ENCODE measurements around the gene PERCC1.

Gene PERCC1

DNA sequence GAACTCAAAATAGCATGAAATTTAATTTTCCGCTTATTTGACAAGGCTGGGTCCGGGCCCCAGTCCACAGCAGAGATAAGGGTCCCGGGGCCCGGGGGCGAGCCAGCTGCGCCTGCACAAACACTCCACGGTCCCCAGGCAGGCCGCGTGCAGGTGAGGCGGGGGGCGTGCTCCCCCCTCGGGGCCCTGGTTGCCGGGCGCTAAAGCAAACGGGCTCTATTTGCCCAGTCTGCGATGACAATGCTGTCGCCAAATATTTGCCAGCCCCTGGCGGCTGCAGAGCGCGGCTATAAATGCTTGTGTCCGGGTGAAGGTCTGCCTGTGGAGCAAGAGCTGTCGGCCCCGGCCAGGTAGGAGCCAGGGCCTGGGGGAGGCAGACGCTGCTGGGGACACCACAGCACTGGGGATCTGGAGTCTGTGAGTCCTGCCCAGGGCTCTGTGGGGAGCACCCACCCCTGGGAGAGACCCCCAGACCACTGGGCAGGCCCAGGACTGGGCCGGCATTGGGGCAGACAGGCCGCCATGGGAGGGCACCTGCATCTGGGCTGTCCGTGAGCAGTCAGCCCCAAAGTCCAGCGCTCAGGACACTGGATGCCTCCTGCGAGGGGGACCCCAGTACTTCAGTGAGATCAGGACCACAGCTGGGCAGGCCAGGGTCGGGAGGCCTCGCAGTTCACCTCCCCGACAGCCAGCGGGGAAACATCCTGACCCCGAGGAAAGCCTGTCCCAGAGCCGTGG, at the start of gene PERCC1:
TSS of gene PERCC1 (plus strand) at position 320 of the 738 bp plus-strand sequence. CDS start 1,516 bp downstream, outside the sequence.
- no peaks in the 10 kb centered on the region for H3K4me1 ChIP-seq (ENCODE audit: control insufficient read depth, insufficient read depth, low read length, unreplicated experiment)
- no peak within 1 kb of the TSS for H2AFZ ChIP-seq (ENCODE audit: low read length, unreplicated experiment)
- no peaks in the 10 kb centered on the region for H3K79me2 ChIP-seq (ENCODE audit: control insufficient read depth, insufficient read depth, low read length, unreplicated experiment)
- no peak within 1 kb of the TSS for H3K4me3 ChIP-seq (ENCODE audit: low read depth, low read length)
- H3K27ac ChIP-seq (ENCODE audit: low read depth, low read length): no peak within 1 kb of the TSS
- H3K27me3 ChIP-seq (ENCODE audit: insufficient read depth, low read length): no peaks in the 10 kb centered on the region
- no peaks in the 10 kb centered on the region for H3K36me3 ChIP-seq (ENCODE audit: insufficient read depth, low read length)

DNA sequence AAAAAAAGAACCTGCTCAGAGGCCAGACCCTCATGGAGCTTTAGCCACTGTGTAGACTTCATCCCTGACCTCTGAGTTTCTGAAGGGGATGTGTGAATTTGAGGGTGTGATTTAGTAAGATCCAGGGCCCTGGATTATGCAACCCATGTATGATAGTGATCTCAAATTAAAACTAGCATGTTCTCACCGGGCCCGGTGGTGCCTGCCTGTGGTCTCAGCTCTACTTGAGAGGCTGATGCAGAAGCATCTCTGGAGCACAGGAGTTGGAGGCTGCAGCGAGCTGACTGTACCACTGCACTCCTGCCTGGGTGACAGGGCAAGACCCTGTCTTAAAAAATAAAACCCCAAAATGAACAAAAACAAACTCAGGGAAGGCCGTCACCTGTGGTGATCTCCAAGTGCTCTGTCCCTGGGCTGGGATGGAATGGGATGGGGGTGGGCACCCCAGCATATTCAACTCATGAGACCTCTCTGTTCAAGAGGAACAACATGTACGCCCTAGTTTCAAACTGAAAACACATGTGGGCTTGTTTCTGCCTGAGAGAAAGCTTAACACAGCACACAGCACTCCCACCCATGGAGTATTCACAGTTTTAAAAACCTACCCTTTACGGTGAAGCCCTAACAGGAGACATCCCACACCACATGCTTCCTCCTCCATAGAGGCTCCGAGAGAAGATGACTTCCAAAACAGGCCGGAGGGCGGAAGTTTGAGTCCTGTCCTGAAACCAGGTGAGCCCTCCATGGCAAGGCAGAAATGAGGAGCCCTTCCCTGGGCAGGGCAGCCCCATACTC, 49.1 kb upstream of the PERCC1 start:
- peaks cover 12% of the 10 kb centered on the region for H3K4me1 ChIP-seq (ENCODE audit: control insufficient read depth, insufficient read depth, low read length, unreplicated experiment)
- no peaks in the 10 kb centered on the region for H3K27me3 ChIP-seq (ENCODE audit: insufficient read depth, low read length)
- no peak overlapping the region for H3K4me3 ChIP-seq (ENCODE audit: low read depth, low read length)
- no peak overlapping the region for H2AFZ ChIP-seq (ENCODE audit: low read length, unreplicated experiment)
- no peak overlapping the region for H3K27ac ChIP-seq (ENCODE audit: low read depth, low read length)
- peaks cover 17% of the 10 kb centered on the region for H3K79me2 ChIP-seq (ENCODE audit: control insufficient read depth, insufficient read depth, low read length, unreplicated experiment)
- H3K36me3 ChIP-seq (ENCODE audit: insufficient read depth, low read length): no peaks in the 10 kb centered on the region

- Histone ChIP-seq H3K27me3 (ENCODE audit: insufficient read depth, low read length) (no peaks in the 10 kb centered on the region), H3K36me3 (ENCODE audit: insufficient read depth, low read length) (no peaks in the 10 kb centered on the region), H2AFZ (ENCODE audit: low read length, unreplicated experiment) (no peak overlapping the region), H3K4me3 (ENCODE audit: low read depth, low read length) (no peak overlapping the region), H3K27ac (ENCODE audit: low read depth, low read length) (no peak overlapping the region), H3K4me1 (ENCODE audit: control insufficient read depth, insufficient read depth, low read length, unreplicated experiment) (peaks cover 2% of the 10 kb centered on the region), H3K79me2 (ENCODE audit: control insufficient read depth, insufficient read depth, low read length, unreplicated experiment) (peaks cover 7% of the 10 kb centered on the region)
These were observed 47.3 kb upstream of the PERCC1 start for GRCh38 chr16:1383556-1383955.

- H3K4me3 ChIP-seq (ENCODE audit: low read depth, low read length): no peak overlapping the region
- no peaks in the 10 kb centered on the region for H3K4me1 ChIP-seq (ENCODE audit: control insufficient read depth, insufficient read depth, low read length, unreplicated experiment)
- H2AFZ ChIP-seq (ENCODE audit: low read length, unreplicated experiment): no peak overlapping the region
- H3K27me3 ChIP-seq (ENCODE audit: insufficient read depth, low read length): no peaks in the 10 kb centered on the region
- no peaks in the 10 kb centered on the region for H3K36me3 ChIP-seq (ENCODE audit: insufficient read depth, low read length)
- no peak overlapping the region for H3K27ac ChIP-seq (ENCODE audit: low read depth, low read length)
- H3K79me2 ChIP-seq (ENCODE audit: control insufficient read depth, insufficient read depth, low read length, unreplicated experiment): no peaks in the 10 kb centered on the region
These were observed 45.6 kb upstream of the PERCC1 start for GRCh38 chr16:1385232-1385631.

GRCh38 chr16:1387331-1387730, 43.5 kb upstream of the PERCC1 start:
- H2AFZ ChIP-seq (ENCODE audit: low read length, unreplicated experiment): no peak overlapping the region
- no peaks in the 10 kb centered on the region for H3K36me3 ChIP-seq (ENCODE audit: insufficient read depth, low read length)
- H3K79me2 ChIP-seq (ENCODE audit: control insufficient read depth, insufficient read depth, low read length, unreplicated experiment): no peaks in the 10 kb centered on the region
- H3K27ac ChIP-seq (ENCODE audit: low read depth, low read length): no peak overlapping the region
- H3K27me3 ChIP-seq (ENCODE audit: insufficient read depth, low read length): no peaks in the 10 kb centered on the region
- H3K4me3 ChIP-seq (ENCODE audit: low read depth, low read length): no peak overlapping the region
- no peaks in the 10 kb centered on the region for H3K4me1 ChIP-seq (ENCODE audit: control insufficient read depth, insufficient read depth, low read length, unreplicated experiment)

DNA sequence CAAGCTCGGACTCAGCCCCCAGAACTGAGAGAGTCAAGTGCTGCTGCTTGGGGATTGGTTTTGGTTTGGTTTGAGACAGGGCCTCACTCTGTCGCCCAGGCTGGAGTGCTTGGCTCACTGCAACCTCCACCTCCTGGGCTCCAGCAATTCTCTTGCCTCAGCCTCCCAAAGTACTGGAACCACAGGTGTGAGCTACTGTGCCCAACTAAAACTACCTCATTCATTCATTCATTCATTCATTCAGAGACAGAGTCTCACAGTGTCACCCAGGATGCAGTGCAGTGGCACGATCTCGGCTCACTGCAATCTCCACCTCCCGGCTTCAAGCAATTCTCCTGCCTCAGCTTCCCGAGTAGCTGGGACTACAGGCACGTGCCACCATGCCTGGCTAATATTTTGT, 41.1 kb upstream of the PERCC1 start:
- no peak overlapping the region for H3K4me3 ChIP-seq (ENCODE audit: low read depth, low read length)
- H2AFZ ChIP-seq (ENCODE audit: low read length, unreplicated experiment): no peak overlapping the region
- H3K27ac ChIP-seq (ENCODE audit: low read depth, low read length): no peak overlapping the region
- no peaks in the 10 kb centered on the region for H3K4me1 ChIP-seq (ENCODE audit: control insufficient read depth, insufficient read depth, low read length, unreplicated experiment)
- H3K79me2 ChIP-seq (ENCODE audit: control insufficient read depth, insufficient read depth, low read length, unreplicated experiment): no peaks in the 10 kb centered on the region
- no peaks in the 10 kb centered on the region for H3K36me3 ChIP-seq (ENCODE audit: insufficient read depth, low read length)
- H3K27me3 ChIP-seq (ENCODE audit: insufficient read depth, low read length): no peaks in the 10 kb centered on the region

GRCh38 chr16:1390239-1390779, 40.6 kb upstream of the PERCC1 start:
- H3K4me1 ChIP-seq (ENCODE audit: control insufficient read depth, insufficient read depth, low read length, unreplicated experiment): no peaks in the 10 kb centered on the region
- no peak overlapping the region for H3K4me3 ChIP-seq (ENCODE audit: low read depth, low read length)
- no peak overlapping the region for H2AFZ ChIP-seq (ENCODE audit: low read length, unreplicated experiment)
- H3K79me2 ChIP-seq (ENCODE audit: control insufficient read depth, insufficient read depth, low read length, unreplicated experiment): no peaks in the 10 kb centered on the region
- H3K27me3 ChIP-seq (ENCODE audit: insufficient read depth, low read length): no peaks in the 10 kb centered on the region
- H3K36me3 ChIP-seq (ENCODE audit: insufficient read depth, low read length): no peaks in the 10 kb centered on the region
- no peak overlapping the region for H3K27ac ChIP-seq (ENCODE audit: low read depth, low read length)

DNA sequence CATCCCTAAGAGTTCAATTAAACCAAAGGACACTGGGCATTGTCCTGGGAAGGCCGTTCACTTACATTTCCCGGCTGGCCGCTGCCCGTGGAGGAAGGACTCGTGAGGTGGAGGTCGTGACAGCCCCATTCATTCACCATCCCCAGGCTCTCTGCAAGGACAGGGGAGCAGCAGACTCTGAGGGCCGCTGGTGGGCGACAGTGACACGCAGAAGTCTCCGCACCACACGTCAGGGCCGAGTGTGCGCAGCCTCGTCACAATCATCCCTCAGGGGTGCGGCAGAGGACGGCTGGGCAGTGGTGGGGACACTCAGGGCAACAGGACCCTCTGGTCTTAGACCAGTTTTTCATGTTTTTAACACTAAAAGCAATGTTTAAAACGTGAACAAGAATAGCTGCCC, 38.1 kb upstream of the PERCC1 start:
- Histone ChIP-seq H3K27me3 (ENCODE audit: insufficient read depth, low read length) (no peaks in the 10 kb centered on the region), H3K4me1 (ENCODE audit: control insufficient read depth, insufficient read depth, low read length, unreplicated experiment) (no peaks in the 10 kb centered on the region), H3K79me2 (ENCODE audit: control insufficient read depth, insufficient read depth, low read length, unreplicated experiment) (no peaks in the 10 kb centered on the region), H3K36me3 (ENCODE audit: insufficient read depth, low read length) (no peaks in the 10 kb centered on the region), H2AFZ (ENCODE audit: low read length, unreplicated experiment) (no peak overlapping the region), H3K27ac (ENCODE audit: low read depth, low read length) (no peak overlapping the region), H3K4me3 (ENCODE audit: low read depth, low read length) (no peak overlapping the region)

GRCh38 chr16:1393613-1394176, 37.2 kb upstream of the PERCC1 start:
- Histone ChIP-seq H3K4me1 (ENCODE audit: control insufficient read depth, insufficient read depth, low read length, unreplicated experiment) (no peaks in the 10 kb centered on the region), H3K27me3 (ENCODE audit: insufficient read depth, low read length) (no peaks in the 10 kb centered on the region), H2AFZ (ENCODE audit: low read length, unreplicated experiment) (no peak overlapping the region), H3K4me3 (ENCODE audit: low read depth, low read length) (no peak overlapping the region), H3K79me2 (ENCODE audit: control insufficient read depth, insufficient read depth, low read length, unreplicated experiment) (no peaks in the 10 kb centered on the region), H3K36me3 (ENCODE audit: insufficient read depth, low read length) (no peaks in the 10 kb centered on the region), H3K27ac (ENCODE audit: low read depth, low read length) (no peak overlapping the region)

DNA sequence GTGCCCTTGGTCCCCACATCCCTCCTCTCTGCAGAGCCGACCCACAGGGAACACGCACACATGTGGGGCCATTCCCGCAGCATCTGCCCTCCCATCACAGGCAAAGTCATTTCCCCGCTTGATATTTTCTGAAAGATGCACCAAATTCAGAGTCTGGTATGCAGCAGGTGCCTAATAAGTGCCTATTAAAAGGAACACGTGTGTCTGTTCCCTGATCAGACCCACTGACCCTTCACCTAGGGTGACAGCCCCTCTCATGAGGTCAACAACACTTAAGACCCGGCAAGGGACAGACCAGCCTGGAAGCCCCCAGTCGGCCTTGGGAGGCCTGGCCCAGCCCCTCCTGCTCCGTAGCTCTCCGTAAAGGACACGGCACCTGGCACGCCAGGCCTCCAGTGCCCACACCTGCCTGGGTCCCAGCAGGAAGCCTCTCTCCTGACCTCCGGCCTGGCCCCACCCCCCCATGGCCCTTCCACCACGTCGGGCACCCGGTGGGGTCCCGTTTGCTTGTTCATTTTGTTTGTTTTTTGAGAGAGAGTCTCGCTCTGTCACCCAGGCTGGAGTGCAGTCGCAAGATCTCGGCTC, 36.4 kb upstream of the PERCC1 start:
- Histone ChIP-seq H3K36me3 (ENCODE audit: insufficient read depth, low read length) (no peaks in the 10 kb centered on the region), H3K27ac (ENCODE audit: low read depth, low read length) (no peak overlapping the region), H3K79me2 (ENCODE audit: control insufficient read depth, insufficient read depth, low read length, unreplicated experiment) (no peaks in the 10 kb centered on the region), H2AFZ (ENCODE audit: low read length, unreplicated experiment) (no peak overlapping the region), H3K4me1 (ENCODE audit: control insufficient read depth, insufficient read depth, low read length, unreplicated experiment) (no peaks in the 10 kb centered on the region), H3K27me3 (ENCODE audit: insufficient read depth, low read length) (no peaks in the 10 kb centered on the region), H3K4me3 (ENCODE audit: low read depth, low read length) (no peak overlapping the region)
